ENCODE data around the gene XKR8. TPM values are rescaled to one million over a fixed set of nuclear protein-coding genes. Genes with fewer than 3 reads are reported as not detected.

XKR8 gene
- total and polyA plus RNA-seq, 8 donors, result 0.58 to 33.9 (median 5.2) TPM

DNA sequence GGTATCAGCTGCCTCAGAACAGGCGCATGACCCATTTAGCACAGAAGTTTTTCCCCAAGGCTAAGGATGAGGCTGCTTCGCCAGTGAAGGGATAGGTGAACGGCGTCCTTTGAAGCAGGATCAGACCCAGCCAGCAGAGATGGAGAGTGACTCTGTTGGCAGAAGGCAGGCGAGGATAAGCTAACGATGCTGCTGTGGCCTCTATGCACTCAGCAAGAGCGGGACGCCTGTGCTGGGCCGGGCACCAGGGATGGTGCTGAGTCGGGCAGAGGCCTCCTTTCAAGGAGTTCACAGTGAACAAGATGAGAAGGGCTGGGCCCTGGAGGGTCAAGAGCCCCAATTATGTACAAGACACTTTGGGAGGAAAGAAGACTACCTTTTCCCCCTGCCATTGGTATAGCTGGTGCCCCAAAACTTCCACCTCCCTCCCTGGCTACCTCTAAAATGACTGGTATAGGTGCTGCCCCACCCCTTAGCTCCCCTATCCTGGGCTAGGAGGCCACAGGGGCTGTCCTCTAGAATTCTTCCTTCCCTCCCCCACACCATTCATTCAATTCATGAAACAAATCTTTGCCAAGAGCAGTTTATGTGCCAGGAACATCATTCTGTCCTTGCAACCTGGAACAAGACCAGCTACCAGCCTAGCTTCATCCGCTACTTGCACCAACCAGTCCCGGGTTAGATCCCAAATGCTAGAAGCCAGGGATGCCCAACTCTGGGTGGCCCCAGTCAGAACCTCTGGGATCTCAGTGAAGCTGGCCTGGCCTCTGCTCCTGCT lies 7.5 kb downstream of the XKR8 start:
- intact Hi-C loops (cut with DNase I; ENCODE audit: low total_unique reads), result no loop called here
- Histone ChIP-seq H3K27ac (no peak overlapping the region), H3K4me1 (peaks cover 0 to 26% (median 14%) of the 10 kb centered on the region in 4 donors), H3K4me3 (no peak overlapping the region), H3K27me3 (no peaks in the 10 kb centered on the region), H3K9me3 (no peaks in the 10 kb centered on the region), H3K36me3 (peaks cover 33 to 68% (median 60%) of the 10 kb centered on the region in 4 donors)
- no peak for TF ChIP-seq POLR2A (IDR thresholded peaks at IDR 0.05)
- TF ChIP-seq, protein P1, sequence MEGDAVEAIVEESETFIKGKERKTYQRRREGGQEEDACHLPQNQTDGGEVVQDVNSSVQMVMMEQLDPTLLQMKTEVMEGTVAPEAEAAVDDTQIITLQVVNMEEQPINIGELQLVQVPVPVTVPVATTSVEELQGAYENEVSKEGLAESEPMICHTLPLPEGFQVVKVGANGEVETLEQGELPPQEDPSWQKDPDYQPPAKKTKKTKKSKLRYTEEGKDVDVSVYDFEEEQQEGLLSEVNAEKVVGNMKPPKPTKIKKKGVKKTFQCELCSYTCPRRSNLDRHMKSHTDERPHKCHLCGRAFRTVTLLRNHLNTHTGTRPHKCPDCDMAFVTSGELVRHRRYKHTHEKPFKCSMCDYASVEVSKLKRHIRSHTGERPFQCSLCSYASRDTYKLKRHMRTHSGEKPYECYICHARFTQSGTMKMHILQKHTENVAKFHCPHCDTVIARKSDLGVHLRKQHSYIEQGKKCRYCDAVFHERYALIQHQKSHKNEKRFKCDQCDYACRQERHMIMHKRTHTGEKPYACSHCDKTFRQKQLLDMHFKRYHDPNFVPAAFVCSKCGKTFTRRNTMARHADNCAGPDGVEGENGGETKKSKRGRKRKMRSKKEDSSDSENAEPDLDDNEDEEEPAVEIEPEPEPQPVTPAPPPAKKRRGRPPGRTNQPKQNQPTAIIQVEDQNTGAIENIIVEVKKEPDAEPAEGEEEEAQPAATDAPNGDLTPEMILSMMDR (IDR thresholded peaks at IDR 0.05), result no peak
- TF ChIP-seq EP300 (IDR thresholded peaks at IDR 0.05), result no peak
- no peak for TF ChIP-seq POLR2AphosphoS5 (IDR thresholded peaks at IDR 0.05)
- no peak for DNase-seq
- 89 to 94% (median 93%) methylated on average over 11 to 12 of the region's 12 CpGs for WGBS, 5 donors

DNA sequence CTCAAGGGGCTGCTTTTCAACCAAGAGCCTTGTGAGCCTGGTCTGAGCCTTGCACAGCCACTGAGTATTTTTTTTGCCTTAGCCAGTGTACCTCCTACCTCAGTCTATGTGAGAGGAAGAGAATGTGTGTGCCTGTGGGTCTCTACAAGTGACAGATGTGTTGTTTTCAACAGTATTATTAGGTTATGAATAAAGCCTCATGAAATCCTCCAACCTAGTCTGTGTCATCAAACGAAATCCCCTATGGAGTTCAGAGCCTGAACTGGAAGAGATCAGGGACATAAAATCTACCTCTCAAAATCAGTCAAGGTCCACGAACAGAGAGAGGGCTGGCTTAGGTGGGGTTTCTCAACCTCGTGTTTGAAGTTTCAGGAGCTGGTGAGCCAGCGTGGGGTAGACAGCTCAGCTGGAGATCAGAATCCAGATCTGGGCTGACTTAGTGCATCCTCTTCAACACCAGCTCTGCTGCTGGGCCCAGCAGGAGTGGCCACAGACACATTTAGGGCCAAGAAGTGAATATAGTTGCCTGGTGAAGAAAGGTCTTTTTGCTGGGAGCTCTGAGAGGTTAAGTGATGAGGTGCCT lies 8.2 kb downstream of the XKR8 start:
- no peaks in the 10 kb centered on the region for H3K9me3 ChIP-seq
- TF ChIP-seq POLR2AphosphoS5 (IDR thresholded peaks at IDR 0.05), result no peak
- no peak for TF ChIP-seq EP300 (IDR thresholded peaks at IDR 0.05)
- TF ChIP-seq, protein P1 (IDR thresholded peaks at IDR 0.05), result no peak
- no peak for TF ChIP-seq POLR2A (IDR thresholded peaks at IDR 0.05)
- H3K4me1 ChIP-seq, result peaks cover 0 to 25% (median 15%) of the 10 kb centered on the region in 4 donors
- WGBS, 5 donors, result 82 to 87% (median 86%) methylated on average over 4 of the region's 4 CpGs
- H3K4me3 ChIP-seq, result no peak overlapping the region
- intact Hi-C loops (cut with DNase I; ENCODE audit: low total_unique reads), result no loop called here
- H3K36me3 ChIP-seq, result peaks cover 33 to 69% (median 63%) of the 10 kb centered on the region in 4 donors
- peak overlapping the region in 2 of 5 donors; percentile 28 to 46 for H3K27ac ChIP-seq
- H3K27me3 ChIP-seq, result no peaks in the 10 kb centered on the region
- DNase-seq, result no peak

DNA sequence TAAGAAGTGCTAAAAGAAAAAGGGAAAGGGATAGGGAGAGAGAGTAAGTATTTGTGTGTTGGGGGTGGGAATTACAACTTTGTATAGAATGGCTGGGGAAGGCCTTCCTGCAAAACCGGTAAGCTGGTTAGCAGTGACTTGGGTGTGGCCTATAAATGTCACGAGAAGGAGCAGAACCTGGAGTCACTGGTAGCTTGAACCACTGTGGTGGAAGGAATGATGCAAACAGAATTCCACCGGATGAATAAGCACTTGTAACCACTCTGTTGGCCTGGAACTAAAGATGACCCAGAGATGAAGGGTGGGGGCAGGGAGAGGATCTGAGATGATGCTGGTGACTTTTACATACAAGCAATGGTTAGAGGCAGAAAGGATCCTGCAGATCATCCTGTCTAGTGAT lies 8.9 kb downstream of the XKR8 start:
- TF ChIP-seq POLR2AphosphoS5 (IDR thresholded peaks at IDR 0.05), result peak in 1 of 3 donors; percentile 9
- TF ChIP-seq, protein P1 (IDR thresholded peaks at IDR 0.05), result no peak
- no peaks in the 10 kb centered on the region for H3K9me3 ChIP-seq
- no peak overlapping the region for H3K4me3 ChIP-seq
- intact Hi-C loops (cut with DNase I; ENCODE audit: low total_unique reads), result no loop called here
- H3K4me1 ChIP-seq, result peaks cover 0 to 25% (median 16%) of the 10 kb centered on the region in 4 donors
- H3K27ac ChIP-seq, result peak overlapping the region in 2 of 5 donors; percentile 28 to 46
- no peaks in the 10 kb centered on the region for H3K27me3 ChIP-seq
- peak in 1 of 2 donors; percentile 62 for DNase-seq
- WGBS, 5 donors, result 16 to 39% (median 28%) methylated on average over 3 of the region's 3 CpGs
- peaks cover 29 to 69% (median 63%) of the 10 kb centered on the region in 4 donors for H3K36me3 ChIP-seq

DNA sequence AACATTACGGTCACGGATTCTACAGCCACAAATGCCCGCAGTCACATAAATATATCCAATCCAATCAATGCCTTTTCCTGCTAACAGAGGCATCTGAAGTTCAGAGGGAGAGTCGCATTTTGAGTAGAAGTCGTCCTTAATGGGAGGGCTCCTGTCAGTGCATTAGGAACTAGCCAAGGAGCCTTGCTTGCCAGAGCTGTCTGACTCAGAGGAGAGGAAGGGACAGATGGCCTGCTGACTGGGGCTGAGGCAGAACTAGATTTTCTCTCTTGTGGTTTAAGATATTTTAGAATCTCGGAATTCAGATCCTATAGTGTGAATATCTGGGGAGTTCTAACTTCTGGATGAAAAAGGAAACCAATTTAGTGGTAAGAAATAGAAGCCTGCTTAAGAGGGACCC lies 10.6 kb downstream of the XKR8 start:
- no peaks in the 10 kb centered on the region for H3K9me3 ChIP-seq
- H3K4me3 ChIP-seq, result no peak overlapping the region
- peaks cover 17 to 66% (median 56%) of the 10 kb centered on the region in 4 donors for H3K36me3 ChIP-seq
- TF ChIP-seq POLR2AphosphoS5 (IDR thresholded peaks at IDR 0.05) (no peak), POLR2A (IDR thresholded peaks at IDR 0.05) (no peak), EP300 (IDR thresholded peaks at IDR 0.05) (no peak)
- TF ChIP-seq, protein P1 (IDR thresholded peaks at IDR 0.05), result no peak
- 78 to 89% (median 82%) methylated on average over 6 of the region's 6 CpGs for WGBS, 5 donors
- intact Hi-C loops (cut with DNase I; ENCODE audit: low total_unique reads), result loop anchor here (10.0 kb wide), 1 partner anchor 106 kb away; no protein-coding TSS in a partner anchor
- H3K4me1 ChIP-seq, result peaks cover 0 to 36% (median 19%) of the 10 kb centered on the region in 4 donors
- H3K27ac ChIP-seq, result peak overlapping the region in 4 of 5 donors; percentile 13 to 62 (median 36)
- no peaks in the 10 kb centered on the region for H3K27me3 ChIP-seq
- no peak for DNase-seq
